Osteoblast (primary cell): ENCODE data around the gene JARID2. TPM values are rescaled to one million over a fixed set of nuclear protein-coding genes. Genes with fewer than 3 reads are reported as not detected.

ENCODE experiments used
- DNase-seq: peaks from one replicate; pipeline ENCODE4 v3.0.0; 2011; ENCODE audit warnings: low spot score, mixed read lengths; ENCODE audit not compliant: insufficient read length; ENCODE audit errors: missing footprints
- H2AFZ ChIP-seq: 2 replicates; pipeline ENCODE4 v1.6.0; 2011; ENCODE audit warnings: mild to moderate bottlenecking, low read length
- H3K27ac ChIP-seq: 2 replicates; pipeline ENCODE4 v1.5.1; 2011; ENCODE audit warnings: mild to moderate bottlenecking, low read depth, low read length, moderate library complexity
- H3K27me3 ChIP-seq: 2 replicates; pipeline ENCODE4 v1.6.0; 2012; ENCODE audit warnings: mild to moderate bottlenecking, control low read depth, inconsistent platforms, low read length, moderate library complexity; ENCODE audit not compliant: insufficient read depth
- H3K36me3 ChIP-seq: 2 replicates; pipeline ENCODE4 v1.5.1; 2011; ENCODE audit warnings: mild to moderate bottlenecking, low read length, control low read depth, moderate library complexity; ENCODE audit not compliant: insufficient read depth
- H3K4me1 ChIP-seq: 2 replicates; pipeline ENCODE4 v1.5.1; 2011; ENCODE audit warnings: mild to moderate bottlenecking, low read length, control low read depth, moderate library complexity; ENCODE audit not compliant: insufficient read depth
- H3K4me2 ChIP-seq: 2 replicates; pipeline ENCODE4 v1.6.0; 2011; ENCODE audit warnings: mild to moderate bottlenecking, low read length; ENCODE audit not compliant: insufficient read depth
- H3K4me3 ChIP-seq: fragments of 200-600 bp; sonication (generic); 3 replicates; pipeline ENCODE4 v1.5.1; 2012; ENCODE audit warnings: mild to moderate bottlenecking, low read length, inconsistent platforms; ENCODE audit not compliant: insufficient read depth
- H3K79me2 ChIP-seq: 2 replicates; pipeline ENCODE4 v1.6.0; 2012; ENCODE audit warnings: mild to moderate bottlenecking, low read length, control low read depth, inconsistent platforms; ENCODE audit not compliant: insufficient read depth
- H3K9me3 ChIP-seq: 2 replicates; pipeline ENCODE4 v1.5.1; 2011; ENCODE audit warnings: low read depth, low read length, control low read depth
- H4K20me1 ChIP-seq: 2 replicates; pipeline ENCODE4 v1.6.0; 2012; ENCODE audit warnings: mild to moderate bottlenecking, low read length, control low read depth; ENCODE audit not compliant: insufficient read depth
- total RNA-seq: library from RNA; depleted of rRNA; stranded (reverse); fragments of >200 nt; gene quantifications from 2 replicates; pipeline ENCODE4 v1.2.3, GENCODE V29; 2012
- TF ChIP-seq, protein P1 (sequence below): IDR thresholded peaks from 2 replicates; pipeline ENCODE4 v1.5.1; 2011; ENCODE audit warnings: mild to moderate bottlenecking, low read depth, low read length, moderate library complexity; ENCODE audit errors: extremely low read depth

JARID2 gene
- total RNA-seq, 1 donor = 10.5 TPM

DNA sequence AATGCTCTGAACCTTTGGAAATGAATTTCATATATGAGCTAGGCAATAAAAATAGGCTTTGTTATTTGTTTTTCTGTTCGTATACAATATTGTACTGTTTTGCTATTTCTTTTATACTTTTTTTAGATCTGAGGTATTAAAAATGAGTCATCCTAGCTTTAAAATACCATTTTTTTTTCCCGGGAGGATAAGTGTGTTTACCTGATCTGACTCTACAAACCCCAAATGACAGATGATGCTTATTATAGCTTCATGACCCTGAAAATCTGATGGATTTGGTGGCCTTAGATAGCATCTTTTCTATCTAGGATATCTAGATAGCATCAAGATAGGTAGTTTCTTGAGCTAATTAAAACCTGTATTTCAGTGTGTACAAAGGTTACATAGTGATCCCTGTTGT is 210.6 kb downstream of the JARID2 start:
- Histone ChIP-seq H2AFZ (no peak overlapping the region), H3K4me3 (no peak overlapping the region), H3K36me3 (peaks cover 10% of the 10 kb centered on the region), H3K27me3 (no peaks in the 10 kb centered on the region), H3K9me3 (no peaks in the 10 kb centered on the region), H3K27ac (no peak overlapping the region), H3K4me2 (no peak overlapping the region), H3K4me1 (no peaks in the 10 kb centered on the region), H3K79me2 (peaks cover 9% of the 10 kb centered on the region), H4K20me1 (peaks cover 38% of the 10 kb centered on the region)
- TF ChIP-seq, protein P1, sequence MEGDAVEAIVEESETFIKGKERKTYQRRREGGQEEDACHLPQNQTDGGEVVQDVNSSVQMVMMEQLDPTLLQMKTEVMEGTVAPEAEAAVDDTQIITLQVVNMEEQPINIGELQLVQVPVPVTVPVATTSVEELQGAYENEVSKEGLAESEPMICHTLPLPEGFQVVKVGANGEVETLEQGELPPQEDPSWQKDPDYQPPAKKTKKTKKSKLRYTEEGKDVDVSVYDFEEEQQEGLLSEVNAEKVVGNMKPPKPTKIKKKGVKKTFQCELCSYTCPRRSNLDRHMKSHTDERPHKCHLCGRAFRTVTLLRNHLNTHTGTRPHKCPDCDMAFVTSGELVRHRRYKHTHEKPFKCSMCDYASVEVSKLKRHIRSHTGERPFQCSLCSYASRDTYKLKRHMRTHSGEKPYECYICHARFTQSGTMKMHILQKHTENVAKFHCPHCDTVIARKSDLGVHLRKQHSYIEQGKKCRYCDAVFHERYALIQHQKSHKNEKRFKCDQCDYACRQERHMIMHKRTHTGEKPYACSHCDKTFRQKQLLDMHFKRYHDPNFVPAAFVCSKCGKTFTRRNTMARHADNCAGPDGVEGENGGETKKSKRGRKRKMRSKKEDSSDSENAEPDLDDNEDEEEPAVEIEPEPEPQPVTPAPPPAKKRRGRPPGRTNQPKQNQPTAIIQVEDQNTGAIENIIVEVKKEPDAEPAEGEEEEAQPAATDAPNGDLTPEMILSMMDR = no peak
- DNase-seq = no peak

DNA sequence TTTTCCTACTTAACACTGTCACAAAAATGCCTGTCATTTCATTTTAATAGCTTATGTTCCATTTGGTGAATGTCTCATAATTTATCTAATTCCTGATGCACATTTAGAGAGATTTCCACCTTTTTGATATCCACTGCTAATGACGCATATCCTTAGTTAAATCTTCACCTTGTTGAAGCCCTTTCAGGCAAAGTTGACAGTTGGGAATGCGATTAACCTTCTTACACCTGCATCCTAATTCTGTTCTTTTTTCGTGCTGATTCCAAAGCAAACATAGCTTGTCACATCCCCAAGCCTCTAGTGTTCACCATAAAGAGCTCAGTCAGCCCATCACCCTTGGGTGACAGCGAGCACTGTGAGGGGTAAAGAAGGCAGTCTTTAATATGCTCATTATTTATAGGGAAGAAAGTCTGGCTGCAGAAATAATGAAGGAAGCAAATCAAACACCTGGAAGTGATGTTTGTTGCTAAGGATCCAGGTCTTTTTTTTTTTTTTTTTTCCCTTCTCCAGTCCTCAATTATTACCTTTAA is 211.3 kb downstream of the JARID2 start:
- Histone ChIP-seq H3K79me2 (peaks cover 9% of the 10 kb centered on the region), H3K4me2 (no peak overlapping the region), H4K20me1 (peaks cover 45% of the 10 kb centered on the region)

DNA sequence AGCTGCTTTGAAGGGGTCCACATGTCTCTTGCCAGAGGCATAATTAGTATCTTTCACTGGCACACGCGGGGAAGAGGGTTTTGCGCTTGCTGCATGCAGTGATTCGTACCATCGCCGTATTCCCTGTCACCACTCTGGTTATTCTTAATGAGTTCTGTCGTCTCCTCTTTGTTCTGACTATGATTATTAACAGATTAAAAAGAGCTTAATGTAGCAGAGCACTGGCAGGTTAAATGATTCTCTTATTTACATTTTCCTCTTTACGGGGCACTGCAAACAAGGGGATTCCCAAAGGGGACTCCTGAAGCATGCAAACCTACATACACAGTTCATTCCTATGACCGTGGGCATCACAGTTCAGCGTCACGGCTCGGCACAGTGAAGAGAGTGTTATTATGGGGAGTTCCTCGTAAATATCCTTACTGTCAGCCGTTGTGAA is 212.2 kb downstream of the JARID2 start:
- H3K4me1 ChIP-seq = peaks cover 8% of the 10 kb centered on the region
- no peak overlapping the region for H3K4me3 ChIP-seq
- peaks cover 51% of the 10 kb centered on the region for H4K20me1 ChIP-seq
- no peak overlapping the region for H3K27ac ChIP-seq
- no peaks in the 10 kb centered on the region for H3K27me3 ChIP-seq
- H3K36me3 ChIP-seq = peaks cover 4% of the 10 kb centered on the region
- peaks cover 9% of the 10 kb centered on the region for H3K79me2 ChIP-seq
- no peak overlapping the region for H2AFZ ChIP-seq
- TF ChIP-seq, protein P1 = no peak
- H3K4me2 ChIP-seq = no peak overlapping the region
- no peak for DNase-seq
- no peaks in the 10 kb centered on the region for H3K9me3 ChIP-seq

More for the DNA sequence above, 211.3 kb downstream of the JARID2 start:
- Histone ChIP-seq H3K36me3 (peaks cover 10% of the 10 kb centered on the region), H2AFZ (no peak overlapping the region), H3K9me3 (no peaks in the 10 kb centered on the region), H3K4me1 (no peaks in the 10 kb centered on the region), H3K4me3 (no peak overlapping the region), H3K27me3 (no peaks in the 10 kb centered on the region), H3K27ac (no peak overlapping the region)
- TF ChIP-seq, protein P1 = no peak
- no peak for DNase-seq

DNA sequence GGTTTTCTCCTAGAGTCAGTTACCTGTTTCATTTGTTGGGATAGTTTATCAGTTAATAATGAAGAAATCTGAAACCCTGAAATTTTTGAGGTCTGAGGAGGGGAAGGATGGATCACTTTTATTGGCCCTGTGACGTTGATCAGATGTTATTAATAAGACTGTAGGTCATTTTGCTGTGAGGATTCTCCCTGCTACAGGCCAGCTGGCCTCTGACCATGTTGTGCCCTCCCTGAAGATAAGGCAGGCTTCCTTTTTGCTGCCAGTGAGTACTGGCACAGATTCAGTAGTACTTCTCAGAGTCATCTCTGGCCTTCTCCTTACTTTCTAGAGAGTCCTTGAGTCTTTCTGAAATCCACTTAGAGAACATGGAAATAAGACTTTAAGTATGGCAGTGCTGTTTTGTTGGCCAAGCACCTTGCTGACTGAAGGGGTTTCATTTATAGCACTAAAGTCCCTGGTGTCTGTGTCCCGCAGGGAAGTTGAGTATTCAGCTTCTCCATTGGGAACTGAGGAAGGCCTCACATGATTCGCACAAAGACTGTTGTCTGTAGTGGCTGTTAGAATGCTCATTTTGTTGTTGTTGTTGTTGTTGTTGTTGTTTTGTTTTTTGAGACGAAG is 214.3 kb downstream of the JARID2 start:
- Histone ChIP-seq H3K79me2 (peaks cover 22% of the 10 kb centered on the region), H3K27me3 (no peaks in the 10 kb centered on the region), H2AFZ (no peak overlapping the region), H3K36me3 (no peaks in the 10 kb centered on the region), H4K20me1 (peaks cover 64% of the 10 kb centered on the region), H3K4me2 (no peak overlapping the region), H3K4me1 (peaks cover 11% of the 10 kb centered on the region), H3K27ac (no peak overlapping the region), H3K4me3 (no peak overlapping the region), H3K9me3 (no peaks in the 10 kb centered on the region)
- TF ChIP-seq, protein P1 = no peak
- no peak for DNase-seq
